Loucy (cell line): ENCODE results near the gene CSTPP1.

Experiments
- H2AFZ ChIP-seq: fragments of 200-600 bp; sonication (generic); 2 replicates; pipeline ENCODE4 v1.6.0; 2016; ENCODE audit warnings: antibody characterized with exemption, mild to moderate bottlenecking, low read length, moderate library complexity
- H3F3A ChIP-seq: fragments of 200-600 bp; 2 replicates; pipeline ENCODE4 v1.6.0; 2016; ENCODE audit warnings: antibody characterized with exemption, low read depth, mild to moderate bottlenecking
- H3K27me3 ChIP-seq: fragments of 200-600 bp; sonication (generic); 2 replicates; pipeline ENCODE4 v1.6.1; 2014; ENCODE audit warnings: low read length, mild to moderate bottlenecking; ENCODE audit not compliant: insufficient read depth, poor library complexity, severe bottlenecking
- H3K36me3 ChIP-seq: fragments of 200-600 bp; sonication (generic); 2 replicates; pipeline ENCODE4 v1.6.1; 2016; ENCODE audit warnings: low read length; ENCODE audit not compliant: insufficient read depth
- H3K4me1 ChIP-seq: fragments of 200-600 bp; sonication (generic); 2 replicates; pipeline ENCODE4 v1.5.1; 2014; ENCODE audit warnings: low read length, mild to moderate bottlenecking; ENCODE audit not compliant: insufficient read depth, poor library complexity, severe bottlenecking
- H3K4me2 ChIP-seq: fragments of 200-600 bp; sonication (generic); 2 replicates; pipeline ENCODE4 v1.6.0; 2014; ENCODE audit warnings: antibody characterized with exemption, low read length, low read depth, mild to moderate bottlenecking; ENCODE audit not compliant: poor library complexity, severe bottlenecking
- H3K4me3 ChIP-seq: fragments of 200-600 bp; sonication (generic); 2 replicates; pipeline ENCODE4 v1.5.1; 2014; ENCODE audit warnings: low read length, mild to moderate bottlenecking, mixed read lengths; ENCODE audit not compliant: poor library complexity, severe bottlenecking
- H3K79me2 ChIP-seq: fragments of 200-600 bp; sonication (generic); 2 replicates; pipeline ENCODE4 v1.6.1; 2014; ENCODE audit warnings: low read length; ENCODE audit not compliant: insufficient read depth
- H3K9ac ChIP-seq: fragments of 200-600 bp; sonication (generic); 2 replicates; pipeline ENCODE4 v1.6.0; 2014; ENCODE audit warnings: mild to moderate bottlenecking, low read depth, low read length, moderate library complexity; ENCODE audit not compliant: poor library complexity, severe bottlenecking
- H3K9me2 ChIP-seq: fragments of 200-600 bp; sonication (generic); replicated peaks from 2 replicates; pipeline ENCODE4 v1.6.1; 2016; ENCODE audit warnings: low read depth, low read length, mixed read lengths
- H3K9me3 ChIP-seq: fragments of 200-600 bp; sonication (generic); 2 replicates; pipeline ENCODE4 v1.6.1; 2014; ENCODE audit warnings: mild to moderate bottlenecking, antibody characterized with exemption, low read length, low read depth; ENCODE audit not compliant: insufficient read depth
- H4K20me1 ChIP-seq: fragments of 200-600 bp; sonication (generic); 2 replicates; pipeline ENCODE4 v1.6.0; 2014; ENCODE audit warnings: antibody characterized with exemption, low read length, mild to moderate bottlenecking; ENCODE audit not compliant: insufficient read depth, poor library complexity, severe bottlenecking
- CTCF ChIP-seq: fragments of 200-600 bp; sonication (generic); conservative IDR thresholded peaks from 2 replicates; pipeline ENCODE4 v1.5.1; 2014; ENCODE audit warnings: mild to moderate bottlenecking, antibody characterized with exemption, low read length
- EZH2phosphoT487 ChIP-seq: fragments of 200-600 bp; IDR thresholded peaks from 2 replicates; pipeline ENCODE4 v1.6.1; 2018; ENCODE audit warnings: antibody characterized with exemption, mild to moderate bottlenecking, moderate library complexity, borderline replicate concordance

Gene CSTPP1

DNA sequence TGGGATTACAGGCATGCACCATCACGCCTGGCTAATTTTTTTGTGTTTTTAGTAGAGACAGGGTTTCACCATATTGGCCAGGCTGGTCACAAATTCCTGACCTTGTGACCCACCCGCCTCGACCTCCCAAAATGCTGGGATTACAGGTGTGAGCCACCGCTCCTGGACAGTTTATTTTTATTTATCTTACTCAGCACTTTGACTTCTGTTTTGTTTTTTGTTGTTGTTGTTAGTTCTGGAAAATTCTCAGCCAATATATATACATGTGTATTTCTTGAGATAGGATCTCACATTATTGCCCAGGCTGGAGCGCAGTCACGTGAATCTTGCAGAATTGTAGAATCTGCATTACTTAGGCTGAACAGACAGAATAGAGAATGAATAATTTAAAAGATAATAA lies 107.6 kb downstream of the CSTPP1 start:
- TF ChIP-seq EZH2phosphoT487: no peak
- no peak for TF ChIP-seq CTCF

GRCh38 chr11:47047972-47048371 lies 111.4 kb downstream of the CSTPP1 start:
- Histone ChIP-seq H3K4me2 (no peak overlapping the region), H3K4me3 (no peak overlapping the region)

More for the DNA sequence above, 107.6 kb downstream of the CSTPP1 start:
- H3K4me2 ChIP-seq: no peak overlapping the region
- no peaks in the 10 kb centered on the region for H3K9me3 ChIP-seq
- no peaks in the 10 kb centered on the region for H3K4me1 ChIP-seq
- no peaks in the 10 kb centered on the region for H3K27me3 ChIP-seq
- H3K9me2 ChIP-seq: no peaks in the 10 kb centered on the region
- no peak overlapping the region for H3K9ac ChIP-seq
- no peak overlapping the region for H3K4me3 ChIP-seq
- no peaks in the 10 kb centered on the region for H3F3A ChIP-seq
- no peaks in the 10 kb centered on the region for H4K20me1 ChIP-seq
- no peak overlapping the region for H2AFZ ChIP-seq
- no peaks in the 10 kb centered on the region for H3K36me3 ChIP-seq
- H3K79me2 ChIP-seq: no peaks in the 10 kb centered on the region

GRCh38 chr11:47050284-47050683 lies 113.7 kb downstream of the CSTPP1 start:
- H3K9me3 ChIP-seq: no peaks in the 10 kb centered on the region
- no peaks in the 10 kb centered on the region for H3K79me2 ChIP-seq
- H3K4me2 ChIP-seq: no peak overlapping the region
- no peaks in the 10 kb centered on the region for H3K9me2 ChIP-seq
- no peaks in the 10 kb centered on the region for H3K27me3 ChIP-seq
- 0 out of 2 replicates have a peak, but pooled peaks cover 3% of the 10 kb centered on the region for H3K36me3 ChIP-seq
- no peak overlapping the region for H3K9ac ChIP-seq
- TF ChIP-seq EZH2phosphoT487 (no peak), CTCF (no peak)
- no peak overlapping the region for H2AFZ ChIP-seq
- H3K4me1 ChIP-seq: no peaks in the 10 kb centered on the region
- no peaks in the 10 kb centered on the region for H4K20me1 ChIP-seq
- no peak overlapping the region for H3K4me3 ChIP-seq
- H3F3A ChIP-seq: no peaks in the 10 kb centered on the region

More at GRCh38 chr11:47047972-47048371, 111.4 kb downstream of the CSTPP1 start:
- Histone ChIP-seq H3K79me2 (no peaks in the 10 kb centered on the region), H4K20me1 (no peaks in the 10 kb centered on the region), H3K36me3 (no peaks in the 10 kb centered on the region), H3K4me1 (no peaks in the 10 kb centered on the region), H3K27me3 (no peaks in the 10 kb centered on the region), H3K9ac (no peak overlapping the region), H3K9me2 (no peaks in the 10 kb centered on the region), H3K9me3 (no peaks in the 10 kb centered on the region), H2AFZ (no peak overlapping the region), H3F3A (no peaks in the 10 kb centered on the region)
- TF ChIP-seq CTCF: no peak
- no peak for TF ChIP-seq EZH2phosphoT487
